K562 (cell line): Measurements from ENCODE around the gene TIGD1.

Experiments
- FOXA1 ChIP-seq: fragments of 450-650 bp; IDR thresholded peaks from 2 replicates; pipeline ENCODE4 v1.6.1; 2016; ENCODE audit warnings: mild to moderate bottlenecking, borderline replicate concordance
- JUN ChIP-seq, 2 experiments: sonication (generic) in 1 of 2; formaldehyde crosslinking in 1 of 2; IDR thresholded peaks; 2 replicates each; pipeline versions ENCODE4 v1.6.1 to v1.8.0; 2012 to 2022; ENCODE audit warnings: borderline replicate concordance in 2 of 2, mild to moderate bottlenecking in 2 of 2, improper control_type of control experiment in 1 of 2, low read depth in 1 of 2, low read length in 1 of 2, missing genetic modification reagents in 1 of 2
- JUND ChIP-seq, 2 experiments: IDR thresholded peaks; 2 replicates in 1 of 2; 3 replicates in 1 of 2; pipeline ENCODE4 v1.6.1; 2011; ENCODE audit warnings: borderline replicate concordance in 2 of 2, low read depth in 2 of 2, low read length in 2 of 2, improper control_type of control experiment in 1 of 2, missing biosample characterization in 1 of 2, missing genetic modification characterization in 1 of 2, missing genetic modification reagents in 1 of 2
- MYNN ChIP-seq, 2 experiments: sonication (generic); formaldehyde crosslinking in 1 of 2; IDR thresholded peaks; 2 replicates each; pipeline versions ENCODE4 v1.5.0 to v1.6.1; 2016 to 2020; ENCODE audit warnings: antibody characterized with exemption in 1 of 2, missing genetic modification reagents in 1 of 2
- SIRT6 ChIP-seq: IDR thresholded peaks from one replicate; pipeline ENCODE4 v1.6.1; 2012; ENCODE audit warnings: low read depth, mild to moderate bottlenecking, control low read depth, inconsistent platforms, low read length, moderate library complexity
- SMAD3 ChIP-seq: fragments of 450-650 bp; formaldehyde crosslinking; conservative IDR thresholded peaks from 2 replicates; pipeline ENCODE4 v1.4.0; 2020; ENCODE audit warnings: mild to moderate bottlenecking
- ZNF121 ChIP-seq: sonication (generic); formaldehyde crosslinking; conservative IDR thresholded peaks from 2 replicates; pipeline ENCODE4 v1.8.0; 2022; ENCODE audit warnings: missing genetic modification reagents
- TF ChIP-seq, protein P1 (sequence below): sonication (generic); IDR thresholded peaks from 2 replicates; pipeline ENCODE4 v1.6.1; 2016

GRCh38 chr2:232537079-232537478 is 13.3 kb downstream of the TIGD1 start:
- TF ChIP-seq, protein P1, sequence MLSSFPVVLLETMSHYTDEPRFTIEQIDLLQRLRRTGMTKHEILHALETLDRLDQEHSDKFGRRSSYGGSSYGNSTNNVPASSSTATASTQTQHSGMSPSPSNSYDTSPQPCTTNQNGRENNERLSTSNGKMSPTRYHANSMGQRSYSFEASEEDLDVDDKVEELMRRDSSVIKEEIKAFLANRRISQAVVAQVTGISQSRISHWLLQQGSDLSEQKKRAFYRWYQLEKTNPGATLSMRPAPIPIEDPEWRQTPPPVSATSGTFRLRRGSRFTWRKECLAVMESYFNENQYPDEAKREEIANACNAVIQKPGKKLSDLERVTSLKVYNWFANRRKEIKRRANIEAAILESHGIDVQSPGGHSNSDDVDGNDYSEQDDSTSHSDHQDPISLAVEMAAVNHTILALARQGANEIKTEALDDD: no peak
- TF ChIP-seq JUND (IDR thresholded peaks at IDR 0.05; ENCODE audit: borderline replicate concordance, low read depth, low read length) (no peak), JUND (tag; IDR thresholded peaks at IDR 0.05; ENCODE audit: borderline replicate concordance, low read depth, low read length) (no peak), JUN (IDR thresholded peaks at IDR 0.05; ENCODE audit: borderline replicate concordance, low read depth, low read length) (no peak), JUN (CRISPR knock-in tag; IDR thresholded peaks at IDR 0.05; ENCODE audit: borderline replicate concordance) (no peak), FOXA1 (no peak), ZNF121 (CRISPR knock-in tag) (no peak), MYNN (IDR thresholded peaks at IDR 0.05) (no peak), MYNN (CRISPR knock-in tag; IDR thresholded peaks at IDR 0.05) (no peak), SMAD3 (CRISPR knock-in tag) (no peak), SIRT6 (no peak)
